Left lung (tissue), 10 donors: ENCODE measurements around the gene MXRA7. TPM values are rescaled to one million over a fixed set of nuclear protein-coding genes. Genes with fewer than 3 reads are reported as not detected.

Source experiments
- ATAC-seq: fragments of 200-7000 bp; cut with Tn5 transposase; one replicate; pipeline ENCODE4 v1.9.1; 2020; ENCODE audit warnings: moderate library complexity
- DNase-seq, 4 donors: peaks; one replicate each; pipeline ENCODE4 v3.0.0-alpha.2; 2013 to 2020
- H3K27ac ChIP-seq, 2 donors: fragments of 200-600 bp; sonication (generic) in 1 of 2; one replicate each; pipeline versions ENCODE4 v1.5.0 to v1.8.0; 2020 to 2021
- H3K27me3 ChIP-seq, 2 donors: fragments of 200-600 bp; sonication (generic) in 1 of 2; one replicate each; pipeline versions ENCODE4 v1.5.0 to v1.8.0; 2020 to 2021
- H3K36me3 ChIP-seq, 2 donors: fragments of 200-600 bp; sonication (generic) in 1 of 2; one replicate each; pipeline versions ENCODE4 v1.5.0 to v1.8.0; 2020 to 2021
- H3K4me1 ChIP-seq, 2 donors: fragments of 200-600 bp; one replicate each; pipeline ENCODE4 v1.8.0; 2021
- H3K4me3 ChIP-seq, 2 donors: fragments of 200-600 bp; sonication (generic) in 1 of 2; one replicate each; pipeline versions ENCODE4 v1.5.0 to v1.8.0; 2020 to 2021; ENCODE audit warnings: mild to moderate bottlenecking in 1 of 2
- H3K9me3 ChIP-seq, 2 donors: fragments of 200-600 bp; sonication (generic) in 1 of 2; one replicate each; pipeline versions ENCODE4 v1.5.0 to v1.8.0; 2020 to 2021
- intact Hi-C, 2 donors: fragments of 100-400 bp; cut with DNase I; formaldehyde crosslinking; loops; one replicate each; pipeline versions ENCODE4 v1.11.2 to v1.14.2; 2022
- polyA plus RNA-seq, 6 donors: library from polyadenylated mRNA; unstranded; fragments of 120-200 nt; gene quantifications; one replicate each; pipeline ENCODE4 v1.2.1, GENCODE V29; 2013; ENCODE audit not compliant: insufficient read length in 6 of 6
- total RNA-seq, 2 donors: library from RNA; stranded (reverse); fragmentation: NEBNext Ultra II Directional; extraction: Animal tissue kit (Norgen Biotek cat#: 25700); gene quantifications; one replicate each; pipeline ENCODE4 v1.2.1, GENCODE V29; 2021
- TF ChIP-seq, protein P1 (sequence below), 2 donors: fragments of 200-600 bp; sonication (generic) in 1 of 2; IDR thresholded peaks; one replicate each; pipeline versions ENCODE4 v1.5.0 to v1.8.0; 2021; ENCODE audit warnings: antibody characterized with exemption in 2 of 2
- donor health status: DM: no; HTN: yes; CAD: no.
- donor health status: DM: no; HTN: no; CAD: no.

MXRA7 gene
- total and polyA plus RNA-seq, 8 donors = 71.5 to 211 (median 88.2) TPM

DNA sequence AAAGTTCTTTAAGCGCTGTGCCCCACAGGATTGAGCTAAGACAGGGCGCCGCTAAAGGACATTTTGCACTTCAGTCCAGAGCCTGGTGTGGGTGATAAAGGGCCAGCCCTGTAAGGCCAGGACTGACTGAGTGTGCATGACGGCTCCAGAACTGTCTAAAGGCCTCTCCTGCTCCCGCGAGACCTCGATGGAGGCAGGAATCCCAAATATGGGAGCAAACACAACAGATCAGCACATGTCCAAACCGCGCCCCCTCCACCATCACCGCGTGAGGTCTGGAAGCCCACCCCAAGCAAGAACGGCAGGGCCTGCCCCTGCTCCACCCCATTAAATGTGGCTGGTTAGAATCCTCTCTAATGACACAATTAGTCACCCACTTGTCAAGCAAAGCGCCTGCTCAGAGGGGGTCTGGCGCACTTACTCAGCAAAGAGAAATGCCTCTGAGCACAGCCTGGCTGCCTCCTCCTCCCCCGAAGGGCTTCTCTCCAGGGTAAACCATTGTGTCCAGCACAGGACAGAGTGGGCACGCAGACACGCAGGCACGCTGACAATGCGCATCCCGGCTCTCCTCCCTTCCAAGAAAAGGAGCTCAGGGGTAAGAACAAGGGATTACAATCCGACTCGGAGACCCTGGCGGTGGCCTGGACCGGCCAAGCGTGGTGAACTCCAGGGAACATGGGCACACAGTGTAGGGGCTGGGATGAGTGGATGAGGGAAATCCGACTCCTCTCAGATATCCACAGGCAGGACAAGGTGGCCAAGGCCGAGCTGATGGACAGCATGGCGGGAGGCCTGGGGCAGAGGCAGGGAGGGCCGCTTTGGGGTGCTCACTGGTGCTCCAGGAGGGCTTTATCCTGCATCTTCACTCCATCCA is 1.5 kb downstream of the MXRA7 start:
- peak; percentile 65 for ATAC-seq
- peak overlapping the region; percentile 67 to 88 for H3K27ac ChIP-seq
- TF ChIP-seq, protein P1, sequence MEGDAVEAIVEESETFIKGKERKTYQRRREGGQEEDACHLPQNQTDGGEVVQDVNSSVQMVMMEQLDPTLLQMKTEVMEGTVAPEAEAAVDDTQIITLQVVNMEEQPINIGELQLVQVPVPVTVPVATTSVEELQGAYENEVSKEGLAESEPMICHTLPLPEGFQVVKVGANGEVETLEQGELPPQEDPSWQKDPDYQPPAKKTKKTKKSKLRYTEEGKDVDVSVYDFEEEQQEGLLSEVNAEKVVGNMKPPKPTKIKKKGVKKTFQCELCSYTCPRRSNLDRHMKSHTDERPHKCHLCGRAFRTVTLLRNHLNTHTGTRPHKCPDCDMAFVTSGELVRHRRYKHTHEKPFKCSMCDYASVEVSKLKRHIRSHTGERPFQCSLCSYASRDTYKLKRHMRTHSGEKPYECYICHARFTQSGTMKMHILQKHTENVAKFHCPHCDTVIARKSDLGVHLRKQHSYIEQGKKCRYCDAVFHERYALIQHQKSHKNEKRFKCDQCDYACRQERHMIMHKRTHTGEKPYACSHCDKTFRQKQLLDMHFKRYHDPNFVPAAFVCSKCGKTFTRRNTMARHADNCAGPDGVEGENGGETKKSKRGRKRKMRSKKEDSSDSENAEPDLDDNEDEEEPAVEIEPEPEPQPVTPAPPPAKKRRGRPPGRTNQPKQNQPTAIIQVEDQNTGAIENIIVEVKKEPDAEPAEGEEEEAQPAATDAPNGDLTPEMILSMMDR (IDR thresholded peaks at IDR 0.05) = no peak
- DNase-seq = peak in 3 of 4 donors; percentile 73 to 88 (median 79)
- no peaks in the 10 kb centered on the region for H3K9me3 ChIP-seq
- peak overlapping the region; percentile 51 to 80 for H3K4me3 ChIP-seq
- H3K36me3 ChIP-seq = peaks cover 0 to 20% of the 10 kb centered on the region in 2 donors
- peaks cover 0 to 6% of the 10 kb centered on the region in 2 donors for H3K27me3 ChIP-seq
- peaks cover 26 to 46% of the 10 kb centered on the region in 2 donors for H3K4me1 ChIP-seq
- intact Hi-C loops = no loop called here

DNA sequence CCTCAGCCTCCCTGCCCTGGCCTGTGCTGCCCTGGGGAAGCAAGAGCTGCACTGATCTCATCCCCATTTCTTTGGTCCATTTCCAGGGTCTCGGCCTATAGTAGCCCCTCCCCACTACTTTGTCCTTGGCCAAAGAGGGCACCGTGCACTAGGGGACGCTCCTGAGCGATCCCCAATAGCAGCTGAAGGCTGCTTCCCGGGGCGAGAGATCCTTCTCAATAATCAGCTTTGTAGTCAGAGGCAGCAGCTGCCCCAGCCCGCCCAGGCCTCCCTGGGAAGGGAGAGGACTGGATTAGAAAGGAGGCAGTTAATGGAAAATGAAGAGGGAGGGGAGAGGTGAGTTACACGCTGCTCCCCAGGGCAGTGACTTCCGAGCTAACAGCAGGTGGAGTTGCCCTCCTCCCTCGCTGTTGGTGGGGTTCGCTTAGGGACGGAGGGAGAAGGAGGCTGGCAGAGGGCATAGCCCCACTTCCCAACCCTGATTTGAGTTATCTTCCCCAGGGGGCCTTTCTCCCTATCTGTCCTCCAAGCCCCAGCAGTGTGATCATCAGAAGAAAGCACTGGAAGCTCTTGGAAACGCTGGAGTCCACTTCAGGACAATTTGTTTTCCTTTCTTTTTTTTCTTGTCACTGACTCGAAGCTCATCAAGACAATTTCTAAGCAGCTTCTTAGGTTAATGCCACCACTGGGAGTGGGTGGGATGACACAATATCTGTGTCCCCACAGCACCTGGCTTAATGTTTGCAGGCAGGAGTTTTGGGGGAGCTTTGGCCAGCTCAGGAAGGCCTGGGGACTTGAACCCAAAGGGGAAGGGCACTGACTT is 2.6 kb downstream of the MXRA7 start:
- peaks cover 0 to 6% of the 10 kb centered on the region in 2 donors for H3K27me3 ChIP-seq
- peak; percentile 1 for ATAC-seq
- H3K4me3 ChIP-seq = no peak overlapping the region
- H3K9me3 ChIP-seq = no peaks in the 10 kb centered on the region
- H3K4me1 ChIP-seq = peaks cover 26 to 42% of the 10 kb centered on the region in 2 donors
- no peak for DNase-seq
- intact Hi-C loops = no loop called here
- TF ChIP-seq, protein P1 (IDR thresholded peaks at IDR 0.05) = no peak
- peak overlapping the region; percentile 50 to 88 for H3K27ac ChIP-seq
- H3K36me3 ChIP-seq = peaks cover 0 to 9% of the 10 kb centered on the region in 2 donors

DNA sequence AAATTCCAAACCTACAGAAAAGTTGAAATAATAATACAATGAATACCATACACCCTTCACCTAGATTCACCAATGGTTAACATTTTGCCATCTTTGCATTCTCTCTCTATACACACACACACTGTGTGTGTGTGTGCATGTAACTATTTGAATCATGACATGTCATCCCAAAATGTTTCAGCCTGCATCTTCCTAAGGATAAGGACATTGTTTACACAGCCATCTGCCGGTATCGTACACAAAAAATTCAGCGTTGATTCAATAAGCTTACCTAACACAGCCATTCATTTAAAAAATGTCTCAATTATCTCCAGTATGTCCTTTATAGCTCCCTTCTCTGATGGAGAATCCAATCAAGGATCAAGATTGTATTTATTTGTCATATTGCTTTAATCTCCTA is 3.9 kb downstream of the MXRA7 start:
- intact Hi-C loops = no loop called here
- Histone ChIP-seq H3K4me3 (no peak overlapping the region), H3K9me3 (no peaks in the 10 kb centered on the region), H3K27ac (no peak overlapping the region), H3K4me1 (peaks cover 26 to 43% of the 10 kb centered on the region in 2 donors), H3K27me3 (peaks cover 0 to 6% of the 10 kb centered on the region in 2 donors), H3K36me3 (no peaks in the 10 kb centered on the region)
- ATAC-seq (no peak), DNase-seq (no peak)
- TF ChIP-seq, protein P1 (IDR thresholded peaks at IDR 0.05) = no peak

DNA sequence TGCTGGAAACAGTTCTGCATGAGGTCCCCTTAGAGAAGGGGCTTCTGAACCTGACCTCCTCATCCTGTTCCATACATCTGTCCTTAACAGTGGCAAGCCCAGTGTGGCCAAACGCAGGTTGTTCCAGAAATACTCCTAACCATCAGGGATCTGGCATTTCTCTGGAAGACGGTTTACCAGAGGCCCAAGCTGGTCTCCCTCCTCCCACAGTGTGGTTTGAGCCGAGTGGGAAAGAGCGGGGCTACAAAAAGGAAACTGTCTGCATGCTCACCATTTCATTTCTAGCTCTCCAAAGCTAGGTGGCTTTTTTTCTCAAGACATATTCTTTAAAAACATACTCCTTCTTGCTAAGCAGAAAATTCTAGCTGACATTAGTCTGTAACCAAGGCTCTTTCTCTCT is 6.0 kb downstream of the MXRA7 start:
- DNase-seq = no peak
- TF ChIP-seq, protein P1 (IDR thresholded peaks at IDR 0.05) = no peak
- H3K27ac ChIP-seq = no peak overlapping the region
- no peaks in the 10 kb centered on the region for H3K9me3 ChIP-seq
- intact Hi-C loops = no loop called here
- H3K36me3 ChIP-seq = no peaks in the 10 kb centered on the region
- no peak overlapping the region for H3K4me3 ChIP-seq
- H3K4me1 ChIP-seq = peaks cover 21 to 48% of the 10 kb centered on the region in 2 donors
- no peaks in the 10 kb centered on the region for H3K27me3 ChIP-seq
- no peak for ATAC-seq
